Kidney epithelial cell (primary cell): ENCODE data around the gene OR10H5. TPM values are rescaled to one million over a fixed set of nuclear protein-coding genes. Genes with fewer than 3 reads are reported as not detected.
"Not testable (repeated sequence)": the region's sequence is repeated elsewhere in the genome, so short reads cannot be mapped to it uniquely, and the experiment has no call there.

Source experiments
- DNase-seq: peaks from one replicate; pipeline ENCODE4 v3.0.0-alpha.2; 2010; ENCODE audit warnings: low read depth
- H3K27me3 ChIP-seq: 2 replicates; pipeline ENCODE4 v1.6.0; 2011; ENCODE audit warnings: low read length; ENCODE audit not compliant: control insufficient read depth, insufficient read depth
- H3K36me3 ChIP-seq: 2 replicates; pipeline ENCODE4 v1.5.1; 2011; ENCODE audit warnings: low read length; ENCODE audit not compliant: control insufficient read depth, insufficient read depth
- H3K4me3 ChIP-seq: 2 replicates; pipeline ENCODE4 v1.5.1; 2011; ENCODE audit warnings: low read depth, mild to moderate bottlenecking, control low read depth, low read length
- total RNA-seq: library from RNA; depleted of rRNA; stranded (reverse); fragments of >200 nt; gene quantifications from 2 replicates; pipeline ENCODE4 v1.2.3, GENCODE V29; 2015
- TF ChIP-seq, protein P1 (sequence below): IDR thresholded peaks from 2 replicates; pipeline ENCODE4 v1.5.1; 2011; ENCODE audit warnings: mild to moderate bottlenecking, moderate library complexity, low read length, control low read depth, inconsistent platforms; ENCODE audit not compliant: insufficient read depth, poor library complexity, severe bottlenecking

Gene OR10H5
- total RNA-seq, 1 donor from 2014 or later: not detected

- no peak for DNase-seq
- TF ChIP-seq, protein P1, sequence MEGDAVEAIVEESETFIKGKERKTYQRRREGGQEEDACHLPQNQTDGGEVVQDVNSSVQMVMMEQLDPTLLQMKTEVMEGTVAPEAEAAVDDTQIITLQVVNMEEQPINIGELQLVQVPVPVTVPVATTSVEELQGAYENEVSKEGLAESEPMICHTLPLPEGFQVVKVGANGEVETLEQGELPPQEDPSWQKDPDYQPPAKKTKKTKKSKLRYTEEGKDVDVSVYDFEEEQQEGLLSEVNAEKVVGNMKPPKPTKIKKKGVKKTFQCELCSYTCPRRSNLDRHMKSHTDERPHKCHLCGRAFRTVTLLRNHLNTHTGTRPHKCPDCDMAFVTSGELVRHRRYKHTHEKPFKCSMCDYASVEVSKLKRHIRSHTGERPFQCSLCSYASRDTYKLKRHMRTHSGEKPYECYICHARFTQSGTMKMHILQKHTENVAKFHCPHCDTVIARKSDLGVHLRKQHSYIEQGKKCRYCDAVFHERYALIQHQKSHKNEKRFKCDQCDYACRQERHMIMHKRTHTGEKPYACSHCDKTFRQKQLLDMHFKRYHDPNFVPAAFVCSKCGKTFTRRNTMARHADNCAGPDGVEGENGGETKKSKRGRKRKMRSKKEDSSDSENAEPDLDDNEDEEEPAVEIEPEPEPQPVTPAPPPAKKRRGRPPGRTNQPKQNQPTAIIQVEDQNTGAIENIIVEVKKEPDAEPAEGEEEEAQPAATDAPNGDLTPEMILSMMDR: no peak
- H3K4me3 ChIP-seq: no peak within 1 kb of the TSS
- H3K36me3 ChIP-seq: no peaks in the 10 kb centered on the region
- H3K27me3 ChIP-seq: no peaks in the 10 kb centered on the region
Observed at GRCh38 chr19:15815306-15815705, 27.8 kb downstream of the OR10H5 start, which contains the start of gene OR10H1. Gene OR10H1, minus strand, starts transcription at chr19:15815664. Its CDS starts 7,627 bp downstream, at chr19:15808037.

GRCh38 chr19:15820646-15821045, 33.2 kb downstream of the OR10H5 start:
- TF ChIP-seq, protein P1: no peak
- Histone ChIP-seq H3K27me3 (no peaks in the 10 kb centered on the region), H3K4me3 (no peak overlapping the region), H3K36me3 (no peaks in the 10 kb centered on the region)
- DNase-seq: no peak

DNA sequence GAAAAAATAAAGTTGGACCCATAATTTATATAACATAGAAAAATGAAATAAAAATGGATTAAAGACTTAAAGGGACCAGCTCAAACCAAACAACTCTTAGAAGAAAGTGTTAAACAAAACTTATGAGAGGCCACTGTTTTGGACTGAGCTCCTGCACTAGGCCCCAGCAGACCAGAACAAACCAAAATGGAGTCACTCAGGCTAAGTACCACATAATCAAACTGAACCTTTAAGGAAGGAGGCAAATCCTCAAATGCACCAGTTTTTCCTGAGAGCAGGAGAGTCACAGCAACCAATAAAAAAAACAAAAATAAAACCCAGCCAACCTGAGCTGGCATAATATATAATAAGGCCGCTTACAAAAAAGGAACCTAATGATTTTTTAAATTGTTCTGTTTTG, 38.3 kb downstream of the OR10H5 start:
- Histone ChIP-seq H3K4me3 (no peak overlapping the region), H3K36me3 (no peaks in the 10 kb centered on the region), H3K27me3 (no peaks in the 10 kb centered on the region)
- TF ChIP-seq, protein P1: no peak
- no peak for DNase-seq

- TF ChIP-seq, protein P1: no peak
- no peaks in the 10 kb centered on the region for H3K27me3 ChIP-seq
- H3K4me3 ChIP-seq: no peak overlapping the region
- no peak for DNase-seq
- H3K36me3 ChIP-seq: no peaks in the 10 kb centered on the region
Observed at GRCh38 chr19:15828121-15828610, 40.7 kb downstream of the OR10H5 start.

DNA sequence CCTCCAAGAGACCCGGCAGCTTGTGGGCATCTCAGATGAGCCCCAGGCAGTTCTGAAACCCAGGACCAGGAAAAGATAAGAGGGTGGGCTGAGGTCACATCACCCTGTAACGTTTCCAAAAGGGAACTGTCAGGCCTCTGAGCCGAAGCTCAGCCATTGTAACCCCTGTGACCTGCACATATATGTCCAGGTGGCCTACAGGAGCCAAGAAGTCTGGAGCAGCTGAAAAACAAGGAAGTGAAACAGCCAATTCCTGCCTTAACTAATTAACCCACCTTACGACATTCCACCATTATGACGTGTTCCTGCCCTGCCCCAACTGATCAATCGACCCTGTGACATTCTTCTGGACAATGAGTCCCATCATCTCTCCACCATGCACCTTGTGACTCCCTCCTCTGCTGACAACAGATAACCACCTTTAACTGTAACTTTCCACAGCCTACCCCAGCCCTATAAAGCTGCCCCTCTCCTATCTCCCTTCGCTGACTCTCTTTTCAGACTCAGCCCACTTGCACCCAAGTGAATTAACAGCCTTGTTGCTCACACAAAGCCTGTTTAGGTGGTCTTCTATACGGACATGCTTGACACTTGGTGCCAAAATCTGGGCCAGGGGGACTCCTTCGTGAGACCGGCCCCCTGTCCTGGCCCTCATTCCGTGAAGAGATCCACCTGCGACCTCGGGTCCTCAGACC, 41.3 kb downstream of the OR10H5 start:
- not testable (repeated sequence) for H3K36me3 ChIP-seq, DNase-seq, H3K4me3 ChIP-seq, H3K27me3 ChIP-seq

DNA sequence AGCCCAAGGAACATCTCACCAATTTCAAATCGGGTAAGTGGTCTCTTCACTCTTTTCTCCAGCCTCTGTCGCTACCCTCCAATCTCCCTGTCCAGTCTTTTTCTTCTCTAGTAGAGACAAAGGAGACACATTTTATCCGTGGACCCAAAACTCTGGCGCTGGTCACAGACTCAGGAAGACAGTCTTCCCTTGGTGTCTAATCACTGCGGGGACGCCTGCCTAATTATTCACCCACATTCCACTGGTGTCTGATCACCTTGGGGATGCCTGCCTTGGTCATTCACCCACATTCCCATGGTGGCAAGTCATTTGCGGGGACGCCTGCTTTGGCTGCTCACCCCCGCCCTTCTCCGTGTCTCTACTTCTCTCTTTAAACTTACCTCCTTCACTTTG, 41.8 kb downstream of the OR10H5 start:
- Histone ChIP-seq H3K4me3 (no peak overlapping the region), H3K36me3 (no peaks in the 10 kb centered on the region), H3K27me3 (no peaks in the 10 kb centered on the region)
- TF ChIP-seq, protein P1: no peak
- no peak for DNase-seq
